Right lobe of liver (tissue), 6 donors: Measurements from ENCODE around the gene HAT1. TPM values are rescaled to one million over a fixed set of nuclear protein-coding genes. Genes with fewer than 3 reads are reported as not detected.

Experiments used
- ATAC-seq, 4 donors: fragments of 200-7000 bp; cut with Tn5 transposase; one replicate each; pipeline ENCODE4 v1.9.1; 2020; ENCODE audit warnings: mild to moderate bottlenecking in 4 of 4, moderate library complexity in 4 of 4
- DNase-seq, 3 donors: peaks; one replicate each; pipeline ENCODE4 v3.0.0-alpha.2; 2020
- H3K27ac ChIP-seq, 3 donors: fragments of 200-600 bp; one replicate each; pipeline ENCODE4 v1.8.0; 2022
- H3K27me3 ChIP-seq, 2 donors: fragments of 200-600 bp; one replicate each; pipeline ENCODE4 v1.8.0; 2022
- H3K36me3 ChIP-seq, 4 donors: fragments of 200-600 bp; sonication (generic) in 1 of 4; one replicate each; pipeline versions ENCODE4 v1.5.1 to v1.8.0; 2017 to 2022; ENCODE audit warnings: control low read depth in 1 of 4
- H3K4me1 ChIP-seq, 4 donors: fragments of 200-600 bp; sonication (generic) in 1 of 4; one replicate each; pipeline versions ENCODE4 v1.5.1 to v1.8.0; 2017 to 2022; ENCODE audit warnings: control low read depth in 1 of 4
- H3K4me3 ChIP-seq, 3 donors: fragments of 200-600 bp; one replicate each; pipeline ENCODE4 v1.8.0; 2022
- H3K9me3 ChIP-seq, 4 donors: fragments of 200-600 bp; sonication (generic) in 1 of 4; one replicate each; pipeline versions ENCODE4 v1.5.1 to v1.8.0; 2017 to 2022; ENCODE audit warnings: control low read depth in 1 of 4
- CTCF ChIP-seq, 4 donors: fragments of 200-600 bp in 3 of 4; fragments of 450-650 bp in 1 of 4; IDR thresholded peaks; one replicate each; pipeline versions ENCODE4 v1.5.1 to v1.8.0; 2016 to 2022; ENCODE audit warnings: antibody characterized with exemption in 4 of 4, mild to moderate bottlenecking in 2 of 4
- POLR2A ChIP-seq: fragments of 450-650 bp; IDR thresholded peaks from one replicate; pipeline ENCODE4 v1.6.1; 2017; ENCODE audit warnings: antibody characterized with exemption, mild to moderate bottlenecking
- WGBS: methylation state at CpG from one replicate; pipeline ENCODE4 v1.1.6; 2018; ENCODE audit warnings: low coverage, low lambda C conversion rate; ENCODE audit not compliant: insufficient coverage; ENCODE audit errors: missing lambda C conversion rate; 5-methylcytosine and 5-hydroxymethylcytosine counted together
- intact Hi-C, 2 donors: fragments of 100-400 bp; cut with DNase I; formaldehyde crosslinking; loops; one replicate each; pipeline versions ENCODE4 v1.11.2 to v1.14.1; 2022
- long read RNA-seq: library from polyadenylated mRNA; unstranded; transcript quantifications from one replicate; pipeline ENCODE4 v2.0.0, GENCODE V29; 2019
- total RNA-seq, 6 experiments: library from RNA; depleted of rRNA in 2 of 6; stranded (reverse); fragments of >200 nt in 2 of 6; fragmentation: NEBNext Ultra II Directional in 3 of 6; extraction: Animal tissue kit (Norgen Biotek cat#: 25700) in 3 of 6; gene quantifications; one replicate each; pipeline versions ENCODE4 v1.1.0 to v1.2.4, GENCODE V29; 2016 to 2023
- donor health status: DM: no; HTN: yes; CAD: no.
- donor health status: DM: no; HTN: no; CAD: no.
- donor health status: DM: no; HTN: no; CAD: no.
- donor health status: DM: no; HTN: yes; CAD: no.
- donor health status: DM: no; HTN: yes; CAD: no.

Gene HAT1
- 10 to 100 TPM; 10.7 to 16.3 (median 13.4) TPM for total RNA-seq
- long read RNA-seq, partial matches to known transcripts = 2 of 4 reads
- long read RNA-seq, other reads (novel, unspliced or antisense) = 0 of 4 reads

GRCh38 chr2:171922230-171923022 lies at the start of gene HAT1:
Gene HAT1, plus strand, starts transcription at chr2:171922461. Its CDS starts 40 bp downstream, at chr2:171922501.
- peak; percentile 99 to 100 (median 100) for ATAC-seq
- H3K27me3 ChIP-seq = no peaks in the 10 kb centered on the region
- intact Hi-C loops = no loop called here
- H3K4me3 ChIP-seq = peak within 1 kb of the TSS; percentile 82 to 84 (median 84)
- H3K36me3 ChIP-seq = no peaks in the 10 kb centered on the region
- no peaks in the 10 kb centered on the region for H3K9me3 ChIP-seq
- peak within 1 kb of the TSS; percentile 73 to 93 (median 79) for H3K27ac ChIP-seq
- no peak for TF ChIP-seq CTCF (IDR thresholded peaks at IDR 0.05)
- peak; percentile 52 for TF ChIP-seq POLR2A
- WGBS = under 1% methylated on average over 18 of the region's 61 CpGs
- H3K4me1 ChIP-seq = peaks cover 0 to 9% (median 2%) of the 10 kb centered on the region in 4 donors
- DNase-seq = peak; percentile 97 to 98 (median 97)

- no peaks in the 10 kb centered on the region for H3K9me3 ChIP-seq
- no peak overlapping the region for H3K27ac ChIP-seq
- intact Hi-C loops = no loop called here
- ATAC-seq (no peak), DNase-seq (no peak)
- WGBS = 74% methylated on average over 1 of the region's 1 CpG
- H3K4me1 ChIP-seq = no peaks in the 10 kb centered on the region
- no peak overlapping the region for H3K4me3 ChIP-seq
- H3K27me3 ChIP-seq = no peaks in the 10 kb centered on the region
- no peak for TF ChIP-seq CTCF (IDR thresholded peaks at IDR 0.05)
- TF ChIP-seq POLR2A = no peak
- no peaks in the 10 kb centered on the region for H3K36me3 ChIP-seq
These were observed 47.7 kb upstream of the HAT1 start for GRCh38 chr2:171874517-171874916.

GRCh38 chr2:171874963-171875362 lies 47.3 kb upstream of the HAT1 start:
- no peak overlapping the region for H3K27ac ChIP-seq
- intact Hi-C loops = no loop called here
- 81% methylated on average over 12 of the region's 12 CpGs for WGBS

GRCh38 chr2:171878481-171878993 lies 43.7 kb upstream of the HAT1 start:
- ATAC-seq (no peak), DNase-seq (no peak)
- 25% methylated on average over 2 of the region's 2 CpGs for WGBS
- H3K4me1 ChIP-seq = no peaks in the 10 kb centered on the region
- no peaks in the 10 kb centered on the region for H3K36me3 ChIP-seq
- no peaks in the 10 kb centered on the region for H3K27me3 ChIP-seq
- TF ChIP-seq POLR2A (no peak), CTCF (IDR thresholded peaks at IDR 0.05) (no peak)
- intact Hi-C loops = no loop called here
- H3K27ac ChIP-seq = no peak overlapping the region
- H3K4me3 ChIP-seq = no peak overlapping the region
- no peaks in the 10 kb centered on the region for H3K9me3 ChIP-seq

More at GRCh38 chr2:171874963-171875362, 47.3 kb upstream of the HAT1 start:
- DNase-seq (no peak), ATAC-seq (no peak)
- Histone ChIP-seq H3K4me3 (no peak overlapping the region), H3K9me3 (no peaks in the 10 kb centered on the region), H3K27me3 (no peaks in the 10 kb centered on the region), H3K4me1 (no peaks in the 10 kb centered on the region), H3K36me3 (no peaks in the 10 kb centered on the region)
- no peak for TF ChIP-seq CTCF (IDR thresholded peaks at IDR 0.05)
- no peak for TF ChIP-seq POLR2A
